PC-9 (cell line): ENCODE results near the gene NRG2. TPM values are rescaled to one million over a fixed set of nuclear protein-coding genes. Genes with fewer than 3 reads are reported as not detected.

Experiments
- BruUV-seq: library from RNA; stranded (reverse); fragments of 400-500 nt; replicated peaks from 2 replicates; lab custom pipeline; 2021; lab: Mats Ljungman, UMichigan
- CTCF ChIA-PET: fragments of 300-600 bp; sonication (Branson Sonifier 250); formaldehyde crosslinking; loops from one replicate; lab custom pipeline; 2022; ENCODE audit warnings: antibody characterized with exemption; lab: Charles Lee
- POLR2A ChIA-PET: fragments of 300-600 bp; sonication (Branson Sonifier 250); formaldehyde crosslinking; loops from one replicate; lab custom pipeline; 2022; ENCODE audit warnings: antibody characterized with exemption; ENCODE audit not compliant: unreplicated experiment; lab: Charles Lee
- DNase-seq, 2 experiments: peaks; one replicate each; pipeline versions ENCODE4 v3.0.0 to v3.0.0-alpha.2; 2015 to 2022; ENCODE audit warnings: mixed read lengths in 1 of 2
- H2AFZ ChIP-seq: fragments of 200-600 bp; sonication (generic); 2 replicates; pipeline ENCODE4 v1.8.1; 2017; ENCODE audit warnings: antibody characterized with exemption
- H3F3A ChIP-seq: fragments of 200-600 bp; sonication (generic); 2 replicates; pipeline ENCODE4 v1.8.1; 2017; ENCODE audit warnings: antibody characterized with exemption, mild to moderate bottlenecking, low read depth; ENCODE audit not compliant: insufficient read depth
- H3K27ac ChIP-seq: fragments of 200-600 bp; sonication (generic); 2 replicates; pipeline ENCODE4 v1.6.1; 2016; ENCODE audit warnings: mixed run types
- H3K27me3 ChIP-seq: fragments of 200-600 bp; sonication (generic); 2 replicates; pipeline ENCODE4 v1.6.1; 2016; ENCODE audit warnings: low read depth, mixed run types; ENCODE audit not compliant: insufficient read depth
- H3K36me3 ChIP-seq: fragments of 200-600 bp; sonication (generic); 2 replicates; pipeline ENCODE4 v1.6.1; 2016; ENCODE audit warnings: low read depth, mixed run types
- H3K4me1 ChIP-seq: fragments of 200-600 bp; sonication (generic); replicated peaks from 2 replicates; pipeline ENCODE4 v1.6.1; 2016; ENCODE audit warnings: mixed run types; ENCODE audit not compliant: insufficient read depth
- H3K4me2 ChIP-seq: fragments of 200-600 bp; sonication (generic); 2 replicates; pipeline ENCODE4 v1.6.1; 2017; ENCODE audit warnings: mixed run types
- H3K4me3 ChIP-seq: fragments of 200-600 bp; sonication (generic); 2 replicates; pipeline ENCODE4 v1.6.1; 2016; ENCODE audit warnings: mixed run types
- H3K79me2 ChIP-seq: fragments of 200-600 bp; sonication (generic); 2 replicates; pipeline ENCODE4 v1.6.1; 2017; ENCODE audit warnings: low read depth, mixed run types
- H3K9me2 ChIP-seq: fragments of 200-600 bp; sonication (generic); 2 replicates; pipeline ENCODE4 v1.8.1; 2017; ENCODE audit warnings: mild to moderate bottlenecking; ENCODE audit not compliant: insufficient read depth
- H3K9me3 ChIP-seq: fragments of 200-600 bp; sonication (generic); 2 replicates; pipeline ENCODE4 v1.8.1; 2016; ENCODE audit warnings: low read depth; ENCODE audit not compliant: insufficient read depth
- H4K20me1 ChIP-seq: fragments of 200-600 bp; sonication (generic); 2 replicates; pipeline ENCODE4 v1.8.1; 2017; ENCODE audit not compliant: insufficient read depth
- EZH2 ChIP-seq: fragments of 200-600 bp; sonication (generic); IDR thresholded peaks from 2 replicates; pipeline ENCODE4 v1.8.0; 2017; ENCODE audit warnings: antibody characterized with exemption, low read depth
- intact Hi-C: fragments of 100-400 bp; cut with micrococcal nuclease; formaldehyde crosslinking; loops from one replicate; pipeline ENCODE4 v1.10.0; 2022; ENCODE audit not compliant: unreplicated experiment
- total RNA-seq: library from RNA; stranded (reverse); gene quantifications from 2 replicates; pipeline ENCODE4 v1.2.3, GENCODE V29; 2021
- TF ChIP-seq, protein P1 (sequence below): fragments of 200-600 bp; sonication (generic); conservative IDR thresholded peaks from 2 replicates; pipeline ENCODE4 v1.6.1; 2017; ENCODE audit warnings: mixed run types, antibody characterized with exemption, mild to moderate bottlenecking, moderate library complexity

NRG2 gene
- total RNA-seq, 1 experiment from 2014 or later = not detected

GRCh38 chr5:139919308-139919707, 123.8 kb downstream of the NRG2 start:
- ChIA-PET CTCF (no interaction called here), POLR2A (no interaction called here)
- Histone ChIP-seq H3K27ac (no peak overlapping the region), H3K27me3 (no peaks in the 10 kb centered on the region), H3F3A (no peaks in the 10 kb centered on the region), H4K20me1 (no peaks in the 10 kb centered on the region), H3K4me1 (peaks cover 10% of the 10 kb centered on the region), H3K36me3 (no peaks in the 10 kb centered on the region), H2AFZ (no peak overlapping the region), H3K9me3 (no peaks in the 10 kb centered on the region), H3K9me2 (no peaks in the 10 kb centered on the region), H3K79me2 (no peaks in the 10 kb centered on the region), H3K4me3 (no peak overlapping the region), H3K4me2 (no peak overlapping the region)
- no TSS peak for BruUV-seq
- intact Hi-C loops = no loop called here
- peak in 1 of 2 experiments; percentile 50 for DNase-seq
- TF ChIP-seq EZH2 = no peak
- TF ChIP-seq, protein P1, sequence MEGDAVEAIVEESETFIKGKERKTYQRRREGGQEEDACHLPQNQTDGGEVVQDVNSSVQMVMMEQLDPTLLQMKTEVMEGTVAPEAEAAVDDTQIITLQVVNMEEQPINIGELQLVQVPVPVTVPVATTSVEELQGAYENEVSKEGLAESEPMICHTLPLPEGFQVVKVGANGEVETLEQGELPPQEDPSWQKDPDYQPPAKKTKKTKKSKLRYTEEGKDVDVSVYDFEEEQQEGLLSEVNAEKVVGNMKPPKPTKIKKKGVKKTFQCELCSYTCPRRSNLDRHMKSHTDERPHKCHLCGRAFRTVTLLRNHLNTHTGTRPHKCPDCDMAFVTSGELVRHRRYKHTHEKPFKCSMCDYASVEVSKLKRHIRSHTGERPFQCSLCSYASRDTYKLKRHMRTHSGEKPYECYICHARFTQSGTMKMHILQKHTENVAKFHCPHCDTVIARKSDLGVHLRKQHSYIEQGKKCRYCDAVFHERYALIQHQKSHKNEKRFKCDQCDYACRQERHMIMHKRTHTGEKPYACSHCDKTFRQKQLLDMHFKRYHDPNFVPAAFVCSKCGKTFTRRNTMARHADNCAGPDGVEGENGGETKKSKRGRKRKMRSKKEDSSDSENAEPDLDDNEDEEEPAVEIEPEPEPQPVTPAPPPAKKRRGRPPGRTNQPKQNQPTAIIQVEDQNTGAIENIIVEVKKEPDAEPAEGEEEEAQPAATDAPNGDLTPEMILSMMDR = no peak

GRCh38 chr5:139915834-139916233, 127.3 kb downstream of the NRG2 start:
- Histone ChIP-seq H3K9me3 (no peaks in the 10 kb centered on the region), H3K4me3 (no peak overlapping the region), H3K4me2 (no peak overlapping the region), H3K36me3 (no peaks in the 10 kb centered on the region), H3K27me3 (no peaks in the 10 kb centered on the region), H3K9me2 (no peaks in the 10 kb centered on the region), H2AFZ (no peak overlapping the region), H3K79me2 (no peaks in the 10 kb centered on the region), H3K27ac (no peak overlapping the region), H4K20me1 (no peaks in the 10 kb centered on the region), H3F3A (no peaks in the 10 kb centered on the region), H3K4me1 (peaks cover 16% of the 10 kb centered on the region)
- intact Hi-C loops = no loop called here
- no peak for TF ChIP-seq EZH2
- TF ChIP-seq, protein P1 = no peak
- no peak for DNase-seq
- ChIA-PET CTCF (no interaction called here), POLR2A (no interaction called here)
- BruUV-seq = no TSS peak

- BruUV-seq = no TSS peak
- no peaks in the 10 kb centered on the region for H3K27me3 ChIP-seq
- peaks cover 16% of the 10 kb centered on the region for H3K4me1 ChIP-seq
- H3K9me3 ChIP-seq = no peaks in the 10 kb centered on the region
- H3K27ac ChIP-seq = no peak overlapping the region
- no peaks in the 10 kb centered on the region for H3K9me2 ChIP-seq
- H3K4me2 ChIP-seq = no peak overlapping the region
- no peaks in the 10 kb centered on the region for H3F3A ChIP-seq
- TF ChIP-seq, protein P1 = no peak
- no peak for TF ChIP-seq EZH2
- no peaks in the 10 kb centered on the region for H3K36me3 ChIP-seq
- H3K4me3 ChIP-seq = no peak overlapping the region
- H2AFZ ChIP-seq = no peak overlapping the region
- intact Hi-C loops = no loop called here
- no peaks in the 10 kb centered on the region for H4K20me1 ChIP-seq
- no peak for DNase-seq
- H3K79me2 ChIP-seq = no peaks in the 10 kb centered on the region
- CTCF ChIA-PET = no interaction called here
- POLR2A ChIA-PET = no interaction called here
Observed at GRCh38 chr5:139915266-139915665, 127.8 kb downstream of the NRG2 start.
